HEK293 (cell line): Measurements from ENCODE around the gene COL1A1.

ENCODE experiments used
- CTCF ChIA-PET: fragments of 350-600 bp; formaldehyde crosslinking; extraction: SDS; loops from one replicate; lab custom pipeline; 2021; ENCODE audit warnings: antibody characterized with exemption; lab: Yijun Ruan, JAX
- POLR2A ChIA-PET: fragments of 300-600 bp; formaldehyde crosslinking; extraction: SDS; loops from one replicate; lab custom pipeline; 2020; ENCODE audit warnings: antibody characterized with exemption, inconsistent platforms; lab: Yijun Ruan, JAX
- H3K27ac ChIP-seq: fragments of 200-500 bp; sonication (Bioruptor generic); 2 replicates; pipeline ENCODE4 v1.5.1; 2014; ENCODE audit warnings: low read depth, low read length, control low read depth, inconsistent platforms; ENCODE audit errors: extremely low read depth
- H3K36me3 ChIP-seq, 2 experiments: fragments of 200-500 bp in 1 of 2; sonication (Bioruptor generic) in 1 of 2; 1 replicate in 1 of 2; 2 replicates in 1 of 2; pipeline ENCODE4 v1.5.1; 2014 to 2017; ENCODE audit warnings: inconsistent platforms in 2 of 2, low read length in 2 of 2; ENCODE audit not compliant: control insufficient read depth in 2 of 2, insufficient read depth in 1 of 2
- H3K4me1 ChIP-seq: fragments of 200-500 bp; sonication (Bioruptor generic); 2 replicates; pipeline ENCODE4 v1.5.1; 2014; ENCODE audit warnings: mild to moderate bottlenecking, low read length, inconsistent platforms; ENCODE audit not compliant: control insufficient read depth, insufficient read depth
- H3K4me3 ChIP-seq: 2 replicates; pipeline ENCODE4 v1.5.1; 2011; ENCODE audit warnings: low read depth, mild to moderate bottlenecking, control low read depth, low read length, moderate library complexity
- H3K9me3 ChIP-seq: fragments of 200-500 bp; sonication (Bioruptor generic); 2 replicates; pipeline ENCODE4 v1.5.1; 2014; ENCODE audit warnings: low read depth, low read length, inconsistent platforms; ENCODE audit not compliant: control insufficient read depth, insufficient read depth
- EGR2 ChIP-seq: fragments of 450-650 bp; formaldehyde crosslinking; IDR thresholded peaks from 2 replicates; pipeline ENCODE4 v1.5.1; 2016; ENCODE audit warnings: low read depth, missing biosample characterization, missing genetic modification characterization
- HOXD13 ChIP-seq: sonication (generic); formaldehyde crosslinking; IDR thresholded peaks from 2 replicates; pipeline ENCODE4 v1.8.0; 2022; ENCODE audit warnings: missing genetic modification reagents, borderline replicate concordance
- KLF1 ChIP-seq: fragments of 450-650 bp; formaldehyde crosslinking; IDR thresholded peaks from 2 replicates; pipeline ENCODE4 v1.5.1; 2016; ENCODE audit warnings: missing biosample characterization, missing genetic modification characterization
- KLF10 ChIP-seq: fragments of 450-650 bp; IDR thresholded peaks from 2 replicates; pipeline ENCODE4 v1.5.1; 2018; ENCODE audit warnings: missing biosample characterization, mild to moderate bottlenecking, missing genetic modification characterization
- KLF17 ChIP-seq: fragments of 450-650 bp; formaldehyde crosslinking; IDR thresholded peaks from 2 replicates; pipeline ENCODE4 v1.5.1; 2016; ENCODE audit warnings: missing biosample characterization, missing genetic modification characterization
- KLF8 ChIP-seq: fragments of 450-650 bp; formaldehyde crosslinking; IDR thresholded peaks from 2 replicates; pipeline ENCODE4 v1.5.1; 2016; ENCODE audit warnings: missing biosample characterization, missing genetic modification characterization
- MYNN ChIP-seq: fragments of 450-650 bp; formaldehyde crosslinking; IDR thresholded peaks from 2 replicates; pipeline ENCODE4 v1.5.1; 2016; ENCODE audit warnings: missing biosample characterization, missing genetic modification characterization, borderline replicate concordance
- SP7 ChIP-seq: fragments of 450-650 bp; formaldehyde crosslinking; IDR thresholded peaks from 2 replicates; pipeline ENCODE4 v1.5.1; 2016; ENCODE audit warnings: missing biosample characterization, missing genetic modification characterization
- ZBTB44 ChIP-seq: fragments of 450-650 bp; IDR thresholded peaks from 2 replicates; pipeline ENCODE4 v1.5.1; 2018; ENCODE audit warnings: missing biosample characterization, mild to moderate bottlenecking, missing genetic modification characterization
- ZEB2 ChIP-seq: fragments of 450-650 bp; formaldehyde crosslinking; IDR thresholded peaks from 2 replicates; pipeline ENCODE4 v1.5.1; 2016; ENCODE audit warnings: missing biosample characterization, missing genetic modification characterization
- ZFHX2 ChIP-seq: fragments of 450-650 bp; formaldehyde crosslinking; conservative IDR thresholded peaks from 2 replicates; pipeline ENCODE4 v1.5.1; 2016; ENCODE audit warnings: missing biosample characterization, missing genetic modification characterization
- ZNF157 ChIP-seq: fragments of 450-650 bp; formaldehyde crosslinking; IDR thresholded peaks from 2 replicates; pipeline ENCODE4 v1.5.1; 2016; ENCODE audit warnings: missing biosample characterization, missing genetic modification characterization
- ZNF169 ChIP-seq: fragments of 450-650 bp; formaldehyde crosslinking; IDR thresholded peaks from 2 replicates; pipeline ENCODE4 v1.5.1; 2016; ENCODE audit warnings: missing biosample characterization, missing genetic modification characterization
- ZNF211 ChIP-seq: fragments of 450-650 bp; formaldehyde crosslinking; IDR thresholded peaks from 2 replicates; pipeline ENCODE4 v1.5.1; 2016; ENCODE audit warnings: low read depth, missing biosample characterization, missing genetic modification characterization
- ZNF221 ChIP-seq: fragments of 450-650 bp; formaldehyde crosslinking; IDR thresholded peaks from 2 replicates; pipeline ENCODE4 v1.5.1; 2017; ENCODE audit warnings: missing biosample characterization, missing genetic modification characterization, borderline replicate concordance
- ZNF398 ChIP-seq: fragments of 450-650 bp; formaldehyde crosslinking; IDR thresholded peaks from 2 replicates; pipeline ENCODE4 v1.5.1; 2017; ENCODE audit warnings: missing biosample characterization, missing genetic modification characterization
- ZNF404 ChIP-seq: fragments of 450-650 bp; formaldehyde crosslinking; IDR thresholded peaks from 2 replicates; pipeline ENCODE4 v1.5.1; 2017; ENCODE audit warnings: missing biosample characterization, missing genetic modification characterization
- ZNF449 ChIP-seq: fragments of 450-650 bp; formaldehyde crosslinking; IDR thresholded peaks from 2 replicates; pipeline ENCODE4 v1.5.1; 2017; ENCODE audit warnings: missing biosample characterization, mild to moderate bottlenecking, missing genetic modification characterization, moderate library complexity
- ZNF600 ChIP-seq: fragments of 450-650 bp; formaldehyde crosslinking; IDR thresholded peaks from 2 replicates; pipeline ENCODE4 v1.5.1; 2016; ENCODE audit warnings: missing biosample characterization, missing genetic modification characterization
- ZNF664 ChIP-seq: fragments of 450-650 bp; formaldehyde crosslinking; IDR thresholded peaks from 2 replicates; pipeline ENCODE4 v1.5.1; 2016; ENCODE audit warnings: missing biosample characterization, missing genetic modification characterization
- ZSCAN18 ChIP-seq: fragments of 450-650 bp; formaldehyde crosslinking; IDR thresholded peaks from 2 replicates; pipeline ENCODE4 v1.5.1; 2016; ENCODE audit warnings: missing biosample characterization, missing genetic modification characterization
- ZSCAN4 ChIP-seq: fragments of 450-650 bp; formaldehyde crosslinking; IDR thresholded peaks from 2 replicates; pipeline ENCODE4 v1.5.1; 2017; ENCODE audit warnings: missing biosample characterization, missing genetic modification characterization

Gene COL1A1

GRCh38 chr17:50167371-50167770 is 34.1 kb downstream of the COL1A1 start (continued):
- TF ChIP-seq ZSCAN18 (tag by site-specific recombination): no peak
- no peak for TF ChIP-seq ZNF157
- no peak for TF ChIP-seq ZNF404 (tag by site-specific recombination)
- no peak for TF ChIP-seq ZNF211 (tag by site-specific recombination)
- no peak for TF ChIP-seq ZNF449
- TF ChIP-seq ZEB2 (tag by site-specific recombination): no peak
- TF ChIP-seq ZBTB44 (tag by site-specific recombination): no peak

- H3K4me3 ChIP-seq: no peak overlapping the region
- TF ChIP-seq ZNF169 (no peak), ZSCAN4 (tag by site-specific recombination) (peak; percentile 92), KLF10 (tag by site-specific recombination) (0 out of 2 replicates have a peak, but pooled peaks have one; percentile 52), ZNF600 (tag by site-specific recombination) (no peak), KLF1 (peak; percentile 95), EGR2 (tag by site-specific recombination) (peak; percentile 98), ZNF221 (no peak), KLF8 (tag by site-specific recombination) (peak; percentile 34; the same call in 1 of the 2 replicates), HOXD13 (CRISPR knock-in tag) (no peak), ZNF398 (tag by site-specific recombination) (0 out of 2 replicates have a peak, but pooled peaks have one; percentile 7), SP7 (tag by site-specific recombination) (no peak), ZNF664 (tag by site-specific recombination) (no peak), ZFHX2 (tag by site-specific recombination) (peak; percentile 96), MYNN (no peak), KLF17 (0 out of 2 replicates have a peak, but pooled peaks have one; percentile 14)
- TF ChIP-seq, all 188 proteins: peak for 8
- no peaks in the 10 kb centered on the region for H3K36me3 ChIP-seq
- no peaks in the 10 kb centered on the region for H3K9me3 ChIP-seq
- CTCF ChIA-PET: interaction anchor here (0.9 to 9.6 kb wide), 10 partner anchors 10 to 130 kb away, joined by 3 to 174 read pairs (median 6); no protein-coding TSS in a partner anchor
- H3K4me1 ChIP-seq: no peaks in the 10 kb centered on the region
- POLR2A ChIA-PET: no interaction called here
- no peak overlapping the region for H3K27ac ChIP-seq
Observed at GRCh38 chr17:50166518-50167181, 34.8 kb downstream of the COL1A1 start.
